Karpas-422 (cell line): Measurements from ENCODE around the gene HSPE1. TPM values are rescaled to one million over a fixed set of nuclear protein-coding genes. Genes with fewer than 3 reads are reported as not detected.

ENCODE experiments used
- DNase-seq: peaks from one replicate; pipeline ENCODE4 v3.0.0-alpha.2; 2015
- H2AFZ ChIP-seq: fragments of 200-600 bp; sonication (generic); 2 replicates; pipeline ENCODE4 v1.6.1; 2014; ENCODE audit warnings: antibody characterized with exemption, low read length, mixed read lengths
- H3K27ac ChIP-seq: fragments of 200-600 bp; sonication (generic); 2 replicates; pipeline ENCODE4 v1.5.1; 2014; ENCODE audit warnings: mild to moderate bottlenecking, low read length, moderate library complexity
- H3K27me3 ChIP-seq: fragments of 200-600 bp; sonication (generic); 2 replicates; pipeline ENCODE4 v1.6.1; 2014; ENCODE audit warnings: low read length, mixed read lengths
- H3K36me3 ChIP-seq: fragments of 200-600 bp; sonication (generic); 2 replicates; pipeline ENCODE4 v1.6.1; 2014; ENCODE audit warnings: low read length, mixed read lengths; ENCODE audit not compliant: insufficient read depth
- H3K4me1 ChIP-seq: fragments of 200-600 bp; sonication (generic); 2 replicates; pipeline ENCODE4 v1.6.1; 2014; ENCODE audit warnings: mild to moderate bottlenecking, low read length, mixed read lengths
- H3K4me2 ChIP-seq: fragments of 200-600 bp; sonication (generic); 2 replicates; pipeline ENCODE4 v1.6.1; 2014; ENCODE audit warnings: low read length, low read depth, mild to moderate bottlenecking; ENCODE audit not compliant: poor library complexity, severe bottlenecking
- H3K4me3 ChIP-seq: fragments of 200-600 bp; sonication (generic); 2 replicates; pipeline ENCODE4 v1.5.1; 2014; ENCODE audit warnings: mild to moderate bottlenecking, antibody characterized with exemption, low read length, mixed read lengths
- H3K79me2 ChIP-seq: fragments of 200-600 bp; sonication (generic); 2 replicates; pipeline ENCODE4 v1.6.1; 2014; ENCODE audit warnings: mild to moderate bottlenecking, low read length, mixed read lengths
- H3K9ac ChIP-seq: fragments of 200-600 bp; sonication (generic); 2 replicates; pipeline ENCODE4 v1.6.0; 2014; ENCODE audit warnings: low read length
- H3K9me2 ChIP-seq: fragments of 200-600 bp; sonication (generic), shearing (Covaris generic); replicated peaks from 2 replicates; pipeline ENCODE4 v1.6.0; 2014; ENCODE audit warnings: mild to moderate bottlenecking, low read length, moderate library complexity; ENCODE audit not compliant: insufficient read depth
- H3K9me3 ChIP-seq: fragments of 300-700, 200-600 bp; sonication (generic); 2 replicates; pipeline ENCODE4 v1.6.1; 2014; ENCODE audit warnings: low read length, mixed read lengths
- H4K20me1 ChIP-seq: fragments of 200-600 bp; sonication (generic); 2 replicates; pipeline ENCODE4 v1.6.1; 2014; ENCODE audit warnings: mild to moderate bottlenecking, antibody characterized with exemption, low read length, low read depth; ENCODE audit not compliant: insufficient read depth
- total RNA-seq: library from RNA; depleted of rRNA; stranded (reverse); fragments of >200 nt; shearing (Covaris generic); gene quantifications from 2 replicates; pipeline ENCODE4 v1.2.3, GENCODE V29; 2014; ENCODE audit warnings: low replicate concordance

HSPE1 gene
- total RNA-seq, 1 experiment from 2014 or later = 132 TPM

GRCh38 chr2:197500503-197501131 lies 438 bp downstream of the HSPE1 start:
- no peaks in the 10 kb centered on the region for H3K9me3 ChIP-seq
- H3K4me1 ChIP-seq = peaks cover 43% of the 10 kb centered on the region
- H3K27me3 ChIP-seq = no peaks in the 10 kb centered on the region
- peaks cover 28% of the 10 kb centered on the region for H4K20me1 ChIP-seq
- peak overlapping the region; percentile 97 for H3K4me3 ChIP-seq
- peaks cover 70% of the 10 kb centered on the region for H3K36me3 ChIP-seq
- peak overlapping the region; percentile 73 for H3K4me2 ChIP-seq
- no peak for DNase-seq
- peak overlapping the region; percentile 97 for H3K9ac ChIP-seq
- no peaks in the 10 kb centered on the region for H3K9me2 ChIP-seq
- peaks cover 68% of the 10 kb centered on the region for H3K79me2 ChIP-seq
- peak overlapping the region; percentile 85 for H3K27ac ChIP-seq
- H2AFZ ChIP-seq = no peak overlapping the region

GRCh38 chr2:197502201-197502600 lies 2.0 kb downstream of the HSPE1 start:
- Histone ChIP-seq H3K9me2 (no peaks in the 10 kb centered on the region), H3K79me2 (peaks cover 53% of the 10 kb centered on the region), H3K4me2 (peak overlapping the region; percentile 73), H4K20me1 (peaks cover 19% of the 10 kb centered on the region), H3K4me3 (no peak overlapping the region), H3K27me3 (no peaks in the 10 kb centered on the region), H3K4me1 (peaks cover 27% of the 10 kb centered on the region), H2AFZ (no peak overlapping the region), H3K36me3 (peaks cover 54% of the 10 kb centered on the region), H3K27ac (no peak overlapping the region; the same call in 1 of the 2 replicates), H3K9me3 (no peaks in the 10 kb centered on the region), H3K9ac (peak overlapping the region; percentile 97; the same call in 1 of the 2 replicates)
- DNase-seq = no peak

- no peaks in the 10 kb centered on the region for H3K9me2 ChIP-seq
- peaks cover 48% of the 10 kb centered on the region for H3K79me2 ChIP-seq
- no peak overlapping the region for H3K27ac ChIP-seq
- peaks cover 49% of the 10 kb centered on the region for H3K36me3 ChIP-seq
- H3K4me1 ChIP-seq = peaks cover 22% of the 10 kb centered on the region
- H2AFZ ChIP-seq = no peak overlapping the region
- H4K20me1 ChIP-seq = peaks cover 14% of the 10 kb centered on the region
- H3K27me3 ChIP-seq = no peaks in the 10 kb centered on the region
- DNase-seq = no peak
- no peak overlapping the region for H3K4me2 ChIP-seq
- H3K4me3 ChIP-seq = no peak overlapping the region
- no peak overlapping the region for H3K9ac ChIP-seq
- H3K9me3 ChIP-seq = no peaks in the 10 kb centered on the region
These were observed 2.5 kb downstream of the HSPE1 start for GRCh38 chr2:197502685-197503084.

GRCh38 chr2:197504000-197504399 lies 3.8 kb downstream of the HSPE1 start:
- H3K9ac ChIP-seq = no peak overlapping the region
- H3K9me2 ChIP-seq = no peaks in the 10 kb centered on the region
- DNase-seq = no peak
- peaks cover 2% of the 10 kb centered on the region; the same call in 1 of the 2 replicates for H4K20me1 ChIP-seq
- no peaks in the 10 kb centered on the region for H3K9me3 ChIP-seq
- no peaks in the 10 kb centered on the region for H3K27me3 ChIP-seq
- no peak overlapping the region for H3K4me3 ChIP-seq
- no peak overlapping the region for H3K27ac ChIP-seq
- no peak overlapping the region for H3K4me2 ChIP-seq
- peaks cover 36% of the 10 kb centered on the region for H3K36me3 ChIP-seq
- peaks cover 35% of the 10 kb centered on the region for H3K79me2 ChIP-seq
- H2AFZ ChIP-seq = no peak overlapping the region
- peaks cover 14% of the 10 kb centered on the region for H3K4me1 ChIP-seq

- Histone ChIP-seq H3K79me2 (peaks cover 30% of the 10 kb centered on the region), H3K9me2 (no peaks in the 10 kb centered on the region), H3K9me3 (no peaks in the 10 kb centered on the region), H3K4me1 (peaks cover 14% of the 10 kb centered on the region), H2AFZ (no peak overlapping the region), H3K27me3 (no peaks in the 10 kb centered on the region), H4K20me1 (no peaks in the 10 kb centered on the region), H3K36me3 (peaks cover 34% of the 10 kb centered on the region), H3K4me3 (no peak overlapping the region), H3K9ac (no peak overlapping the region), H3K27ac (no peak overlapping the region), H3K4me2 (no peak overlapping the region)
- DNase-seq = no peak
These were observed 4.3 kb downstream of the HSPE1 start for GRCh38 chr2:197504512-197504911.

GRCh38 chr2:197506658-197507057 lies 6.5 kb downstream of the HSPE1 start:
- Histone ChIP-seq H4K20me1 (no peaks in the 10 kb centered on the region), H3K9me3 (no peaks in the 10 kb centered on the region), H3K79me2 (peaks cover 13% of the 10 kb centered on the region), H3K9ac (no peak overlapping the region), H3K4me2 (no peak overlapping the region), H2AFZ (no peak overlapping the region), H3K9me2 (no peaks in the 10 kb centered on the region), H3K4me3 (no peak overlapping the region), H3K27ac (no peak overlapping the region), H3K36me3 (peaks cover 28% of the 10 kb centered on the region), H3K4me1 (peaks cover 8% of the 10 kb centered on the region), H3K27me3 (no peaks in the 10 kb centered on the region)
- DNase-seq = no peak

- no peak overlapping the region for H3K9ac ChIP-seq
- peak overlapping the region; percentile 97 for H3K4me2 ChIP-seq
- H3K9me3 ChIP-seq = no peaks in the 10 kb centered on the region
- H3K9me2 ChIP-seq = no peaks in the 10 kb centered on the region
- H2AFZ ChIP-seq = 0 out of 2 replicates have a peak overlapping the region, but pooled peaks have one; percentile 4
- no peaks in the 10 kb centered on the region for H4K20me1 ChIP-seq
- DNase-seq = no peak
- H3K36me3 ChIP-seq = peaks cover 5% of the 10 kb centered on the region; the same call in 1 of the 2 replicates
- H3K4me3 ChIP-seq = no peak overlapping the region
- peaks cover 38% of the 10 kb centered on the region for H3K79me2 ChIP-seq
- no peaks in the 10 kb centered on the region for H3K27me3 ChIP-seq
- no peak overlapping the region for H3K27ac ChIP-seq
- H3K4me1 ChIP-seq = peaks cover 28% of the 10 kb centered on the region
These were observed 13.7 kb downstream of the HSPE1 start for GRCh38 chr2:197513915-197514314.

GRCh38 chr2:197514754-197515153 lies 14.6 kb downstream of the HSPE1 start:
- Histone ChIP-seq H3K79me2 (peaks cover 46% of the 10 kb centered on the region), H4K20me1 (no peaks in the 10 kb centered on the region), H3K27me3 (no peaks in the 10 kb centered on the region), H3K9me3 (peaks cover 3% of the 10 kb centered on the region; the same call in 1 of the 2 replicates), H3K9ac (peak overlapping the region; percentile 86), H3K4me3 (peak overlapping the region; percentile 76), H3K4me1 (peaks cover 28% of the 10 kb centered on the region), H3K36me3 (peaks cover 13% of the 10 kb centered on the region), H3K27ac (peak overlapping the region; percentile 88), H3K4me2 (peak overlapping the region; percentile 97), H3K9me2 (no peaks in the 10 kb centered on the region), H2AFZ (peak overlapping the region; percentile 57; the same call in 1 of the 2 replicates)
- peak; percentile 60 for DNase-seq
